ENCODE data around the gene GRIA4. TPM values are rescaled to one million over a fixed set of nuclear protein-coding genes. Genes with fewer than 3 reads are reported as not detected.

GRIA4 gene
- polyA plus RNA-seq, 1 of the 3 experiments (the other 2 are of a cell fraction): 0.02 TPM

GRCh38 chr11:105618343-105618955, 8.6 kb downstream of the GRIA4 start:
- CTCF ChIA-PET: no interaction called here

GRCh38 chr11:105619556-105619955, 9.7 kb downstream of the GRIA4 start:
- H3K4me1 ChIP-seq (ENCODE audit: control insufficient read depth in 1 of 2, insufficient read depth in 2 of 2, low read depth in 1 of 2, low read length in 1 of 2): no peaks in the 10 kb centered on the region
- no peaks in the 10 kb centered on the region for H3K27me3 ChIP-seq (ENCODE audit: insufficient read depth)
- H3F3A ChIP-seq (replicated peaks; ENCODE audit: insufficient read depth): no peaks in the 10 kb centered on the region
- DNase-seq: no peak
- no peak overlapping the region for H2AFZ ChIP-seq (ENCODE audit: low read depth)
- POLR2A ChIA-PET: no interaction called here
- H3K36me3 ChIP-seq (replicated peaks in 1 of 2; ENCODE audit: control insufficient read depth in 1 of 2, insufficient read depth in 2 of 2, low read length in 1 of 2): no peaks in the 10 kb centered on the region
- H3K4me3 ChIP-seq (ENCODE audit: low read depth in 2 of 2, low read length in 1 of 2): no peak overlapping the region
- H3K9me2 ChIP-seq: no peaks in the 10 kb centered on the region
- H3K9ac ChIP-seq: no peak overlapping the region
- H3K4me2 ChIP-seq: no peak overlapping the region
- CTCF ChIA-PET: interaction anchor here (1.2 kb wide), 1 partner anchor 243 kb away, joined by 3 read pairs; no protein-coding TSS in a partner anchor
- H3K9me3 ChIP-seq: no peaks in the 10 kb centered on the region
- H3K79me2 ChIP-seq (ENCODE audit: insufficient read depth): no peaks in the 10 kb centered on the region
- H3K27ac ChIP-seq (ENCODE audit: low read depth in 2 of 2, low read length in 1 of 2): no peak overlapping the region
- H4K20me1 ChIP-seq (ENCODE audit: insufficient read depth): no peaks in the 10 kb centered on the region
- TF ChIP-seq FOXM1 (IDR thresholded peaks at IDR 0.05; ENCODE audit: low read depth): no peak
- no peak for TF ChIP-seq PBX3 (IDR thresholded peaks at IDR 0.05)
- no peak for TF ChIP-seq FOXJ3 (CRISPR knock-in tag; IDR thresholded peaks at IDR 0.05)
- no peak for TF ChIP-seq GABPA (IDR thresholded peaks at IDR 0.05; ENCODE audit: low read depth)
- TF ChIP-seq TAF1 (IDR thresholded peaks at IDR 0.05; ENCODE audit: borderline replicate concordance, low read depth, low read length): no peak
- TF ChIP-seq CHD2 (IDR thresholded peaks at IDR 0.05; ENCODE audit: low read length, partially characterized antibody): no peak
- TF ChIP-seq USF2 (IDR thresholded peaks at IDR 0.05; ENCODE audit: borderline replicate concordance, low read depth, low read length): no peak
- no peak for TF ChIP-seq FOSL2 (IDR thresholded peaks at IDR 0.05; ENCODE audit: borderline replicate concordance, low read depth)
- no peak for TF ChIP-seq ZBTB33 (IDR thresholded peaks at IDR 0.05; ENCODE audit: borderline replicate concordance, low read depth)
- TF ChIP-seq RXRA (IDR thresholded peaks at IDR 0.05; ENCODE audit: borderline replicate concordance, low read depth): no peak
- TF ChIP-seq MAX (IDR thresholded peaks at IDR 0.05; ENCODE audit: low read depth): no peak

More at GRCh38 chr11:105618343-105618955, 8.6 kb downstream of the GRIA4 start:
- Histone ChIP-seq H2AFZ (ENCODE audit: low read depth) (no peak overlapping the region), H3K27me3 (ENCODE audit: insufficient read depth) (no peaks in the 10 kb centered on the region), H3K4me3 (ENCODE audit: low read depth in 2 of 2, low read length in 1 of 2) (no peak overlapping the region), H3K9me3 (no peaks in the 10 kb centered on the region), H3K9ac (no peak overlapping the region), H3K79me2 (ENCODE audit: insufficient read depth) (no peaks in the 10 kb centered on the region), H3K4me2 (no peak overlapping the region), H3F3A (replicated peaks; ENCODE audit: insufficient read depth) (no peaks in the 10 kb centered on the region), H3K27ac (ENCODE audit: low read depth in 2 of 2, low read length in 1 of 2) (no peak overlapping the region), H3K9me2 (no peaks in the 10 kb centered on the region), H4K20me1 (ENCODE audit: insufficient read depth) (no peaks in the 10 kb centered on the region), H3K36me3 (replicated peaks in 1 of 2; ENCODE audit: control insufficient read depth in 1 of 2, insufficient read depth in 2 of 2, low read length in 1 of 2) (no peaks in the 10 kb centered on the region), H3K4me1 (ENCODE audit: control insufficient read depth in 1 of 2, insufficient read depth in 2 of 2, low read depth in 1 of 2, low read length in 1 of 2) (no peaks in the 10 kb centered on the region; a peak in 1 of 4 replicates)
- no peak for DNase-seq
- TF ChIP-seq FOXJ3 (CRISPR knock-in tag; IDR thresholded peaks at IDR 0.05) (no peak), MXI1 (IDR thresholded peaks at IDR 0.05; ENCODE audit: low read depth, low read length) (no peak), EZH2phosphoT487 (IDR thresholded peaks at IDR 0.05; ENCODE audit: borderline replicate concordance, low read depth) (no peak), ZBTB33 (IDR thresholded peaks at IDR 0.05; ENCODE audit: borderline replicate concordance, low read depth) (no peak), ELF1 (IDR thresholded peaks at IDR 0.05) (no peak), NFIC (IDR thresholded peaks at IDR 0.05; ENCODE audit: borderline replicate concordance) (no peak), GABPA (IDR thresholded peaks at IDR 0.05; ENCODE audit: low read depth) (no peak), USF2 (IDR thresholded peaks at IDR 0.05; ENCODE audit: borderline replicate concordance, low read depth, low read length) (no peak)
- 49% methylated on average over 2 of the region's 2 CpGs for WGBS (ENCODE audit: low lambda C conversion rate)
- POLR2A ChIA-PET: no interaction called here

Measured in SK-N-SH (cell line).